Progenitor cell of endocrine pancreas (in vitro differentiated cells): ENCODE results near the gene HSPB9. TPM values are rescaled to one million over a fixed set of nuclear protein-coding genes. Genes with fewer than 3 reads are reported as not detected.
A peak's percentile ranks its signal among the peaks of the same experiment; 100 is the strongest.

ENCODE experiments used
- DNase-seq: peaks from one replicate; pipeline ENCODE4 v3.0.0; 2021; ENCODE audit warnings: low spot score; ENCODE audit not compliant: unreplicated experiment
- H3K27ac Mint-ChIP-seq: 2 replicates; pipeline ENCODE4 v1.8.0; 2021; ENCODE audit warnings: mild to moderate bottlenecking, moderate library complexity, mixed read lengths
- H3K27me3 Mint-ChIP-seq: 2 replicates; pipeline ENCODE4 v1.8.0; 2021; ENCODE audit warnings: mixed read lengths
- H3K36me3 Mint-ChIP-seq: 2 replicates; pipeline ENCODE4 v1.8.0; 2022; ENCODE audit warnings: mixed read lengths; ENCODE audit not compliant: insufficient read depth
- H3K4me1 Mint-ChIP-seq: 2 replicates; pipeline ENCODE4 v1.8.0; 2021; ENCODE audit warnings: low read depth, mixed read lengths
- H3K4me3 Mint-ChIP-seq: 2 replicates; pipeline ENCODE4 v1.8.0; 2021; ENCODE audit warnings: low read depth, mild to moderate bottlenecking, moderate library complexity, mixed read lengths
- H3K9me3 Mint-ChIP-seq: 2 replicates; pipeline ENCODE4 v1.8.0; 2021; ENCODE audit warnings: low read depth, mixed read lengths
- total RNA-seq: library from RNA; stranded (reverse); gene quantifications from 2 replicates; pipeline ENCODE4 v1.2.1, GENCODE V29; 2021
- TF ChIP-seq, protein P1 (sequence below): fragments of 200-600 bp; sonication (generic); IDR thresholded peaks from one replicate; pipeline ENCODE4 v1.5.0; 2021; ENCODE audit warnings: antibody characterized with exemption, mild to moderate bottlenecking; ENCODE audit not compliant: unreplicated experiment

Gene HSPB9
- total RNA-seq, 1 donor from 2014 or later = not detected

DNA sequence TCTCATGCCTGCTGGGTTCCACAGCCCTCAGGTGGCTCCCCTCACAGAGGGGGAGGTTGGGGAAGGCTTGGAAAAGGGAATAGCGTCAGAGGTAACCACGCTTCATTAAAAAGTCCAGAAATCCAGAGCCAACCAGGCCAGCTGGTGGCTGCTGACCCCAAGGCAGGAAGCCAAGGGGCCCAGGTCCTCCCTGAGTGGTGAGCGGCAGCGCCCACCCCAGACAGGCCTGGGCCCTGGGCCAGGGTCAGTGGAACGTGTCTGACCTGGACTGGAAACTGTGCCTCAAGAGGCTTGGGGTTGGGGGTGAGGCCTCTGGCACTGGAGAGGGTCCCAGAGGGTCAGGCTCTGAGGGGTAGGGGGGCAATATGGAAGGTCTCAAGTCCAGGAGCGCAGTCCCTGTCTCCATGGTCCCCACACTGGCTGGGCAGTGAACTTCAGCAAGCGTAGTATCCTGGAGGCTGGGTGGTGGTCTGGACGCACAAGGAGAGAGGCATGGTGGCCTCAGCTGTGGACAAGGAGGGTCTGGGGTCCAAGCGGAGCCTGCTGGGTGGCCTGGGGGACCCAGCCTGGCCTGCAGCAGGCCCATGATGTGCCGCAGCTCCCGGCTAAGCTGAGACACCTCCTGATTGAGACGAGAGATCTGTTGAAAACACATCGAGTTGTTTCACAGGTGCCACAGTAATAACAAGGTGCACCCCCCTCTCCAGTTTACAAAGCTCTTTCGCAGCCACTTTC lies 37.4 kb downstream of the HSPB9 start:
- Mint-ChIP-seq H3K9me3 (no peaks in the 10 kb centered on the region), H3K4me1 (peaks cover 4% of the 10 kb centered on the region), H3K27me3 (peaks cover 3% of the 10 kb centered on the region), H3K27ac (no peak overlapping the region), H3K4me3 (no peak overlapping the region), H3K36me3 (no peaks in the 10 kb centered on the region)
- TF ChIP-seq, protein P1, sequence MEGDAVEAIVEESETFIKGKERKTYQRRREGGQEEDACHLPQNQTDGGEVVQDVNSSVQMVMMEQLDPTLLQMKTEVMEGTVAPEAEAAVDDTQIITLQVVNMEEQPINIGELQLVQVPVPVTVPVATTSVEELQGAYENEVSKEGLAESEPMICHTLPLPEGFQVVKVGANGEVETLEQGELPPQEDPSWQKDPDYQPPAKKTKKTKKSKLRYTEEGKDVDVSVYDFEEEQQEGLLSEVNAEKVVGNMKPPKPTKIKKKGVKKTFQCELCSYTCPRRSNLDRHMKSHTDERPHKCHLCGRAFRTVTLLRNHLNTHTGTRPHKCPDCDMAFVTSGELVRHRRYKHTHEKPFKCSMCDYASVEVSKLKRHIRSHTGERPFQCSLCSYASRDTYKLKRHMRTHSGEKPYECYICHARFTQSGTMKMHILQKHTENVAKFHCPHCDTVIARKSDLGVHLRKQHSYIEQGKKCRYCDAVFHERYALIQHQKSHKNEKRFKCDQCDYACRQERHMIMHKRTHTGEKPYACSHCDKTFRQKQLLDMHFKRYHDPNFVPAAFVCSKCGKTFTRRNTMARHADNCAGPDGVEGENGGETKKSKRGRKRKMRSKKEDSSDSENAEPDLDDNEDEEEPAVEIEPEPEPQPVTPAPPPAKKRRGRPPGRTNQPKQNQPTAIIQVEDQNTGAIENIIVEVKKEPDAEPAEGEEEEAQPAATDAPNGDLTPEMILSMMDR = no peak
- no peak for DNase-seq

DNA sequence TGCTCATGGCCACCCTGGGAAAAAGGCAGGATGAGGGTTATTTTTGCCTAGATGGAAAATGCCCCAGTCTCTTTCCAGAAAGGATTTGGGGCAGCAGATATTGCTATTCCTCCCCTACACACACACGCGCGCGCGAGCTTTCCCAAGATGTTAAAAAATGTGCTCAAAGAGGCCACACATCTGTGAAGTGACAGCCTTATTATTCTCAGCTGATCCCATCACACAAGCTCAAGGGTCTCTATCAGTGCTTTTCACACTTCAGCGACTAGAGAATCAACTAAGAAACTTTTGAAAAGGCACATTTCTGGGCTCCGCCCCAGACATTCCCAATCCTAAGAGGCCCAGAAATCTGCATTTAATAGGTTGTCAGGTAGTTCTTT lies 37.9 kb downstream of the HSPB9 start:
- TF ChIP-seq, protein P1 = no peak
- no peak for DNase-seq
- Mint-ChIP-seq H3K27me3 (peaks cover 4% of the 10 kb centered on the region), H3K36me3 (no peaks in the 10 kb centered on the region), H3K4me3 (no peak overlapping the region), H3K27ac (no peak overlapping the region), H3K9me3 (no peaks in the 10 kb centered on the region), H3K4me1 (peaks cover 4% of the 10 kb centered on the region)

DNA sequence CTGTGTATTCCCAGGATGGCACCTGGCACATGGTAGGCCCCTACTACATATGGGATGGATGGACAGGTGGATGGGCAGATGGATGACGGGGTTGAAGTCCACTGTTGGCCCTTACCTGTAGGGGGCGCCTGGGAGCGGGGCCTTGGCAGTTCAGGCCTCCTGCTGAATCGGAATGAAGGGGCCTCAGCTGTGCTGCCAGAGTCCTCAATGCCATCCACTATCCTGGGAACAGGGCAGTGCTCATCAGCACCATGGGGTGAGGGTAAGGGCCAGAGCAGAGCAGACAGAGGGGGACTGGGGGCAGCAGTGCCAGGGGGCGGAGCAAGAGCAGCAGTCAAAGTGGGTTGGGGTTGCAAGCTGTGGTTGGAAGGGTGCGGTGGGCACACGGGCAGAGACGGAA lies 40.5 kb downstream of the HSPB9 start:
- Mint-ChIP-seq H3K4me1 (no peaks in the 10 kb centered on the region), H3K27ac (no peak overlapping the region), H3K36me3 (no peaks in the 10 kb centered on the region), H3K27me3 (peaks cover 7% of the 10 kb centered on the region), H3K9me3 (no peaks in the 10 kb centered on the region), H3K4me3 (no peak overlapping the region)
- TF ChIP-seq, protein P1 = peak; percentile 46
- no peak for DNase-seq

DNA sequence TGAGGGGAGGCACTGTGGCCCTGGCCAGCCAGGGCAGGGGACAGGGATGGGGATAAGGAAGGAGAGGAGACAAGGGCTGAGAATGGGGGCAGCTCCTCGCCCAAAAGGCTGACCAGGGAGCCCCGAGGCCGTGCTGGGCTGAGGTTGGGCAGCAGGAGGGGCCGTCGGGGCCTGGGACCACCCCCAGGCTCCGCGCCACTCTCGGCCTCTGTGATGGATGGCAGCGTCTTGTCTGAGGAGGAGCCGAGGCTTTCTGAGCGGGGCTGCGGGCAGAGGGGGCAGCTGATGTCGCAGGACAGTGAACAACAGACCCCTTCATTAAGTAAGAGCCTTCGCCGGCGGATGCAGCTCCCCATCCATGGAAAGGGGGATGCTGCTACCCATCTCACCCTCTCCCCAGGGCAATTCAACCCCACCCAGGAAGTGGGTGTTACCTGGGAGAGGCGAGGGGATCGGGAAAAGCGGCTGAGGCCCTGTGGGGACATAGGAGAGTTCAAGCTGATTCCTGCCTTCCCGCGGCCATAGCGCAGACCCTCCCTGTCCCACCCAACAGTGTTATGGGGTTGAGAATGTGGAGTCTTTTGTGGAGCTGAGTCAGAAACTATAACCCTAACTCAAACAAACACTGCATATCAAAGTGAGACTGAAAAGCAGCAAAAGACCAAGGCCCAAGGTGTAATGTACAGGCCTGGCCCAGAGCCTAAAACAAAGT lies 41.2 kb downstream of the HSPB9 start:
- TF ChIP-seq, protein P1 = no peak
- no peak for DNase-seq
- H3K4me3 Mint-ChIP-seq = no peak overlapping the region
- peaks cover 7% of the 10 kb centered on the region for H3K27me3 Mint-ChIP-seq
- H3K27ac Mint-ChIP-seq = no peak overlapping the region
- H3K9me3 Mint-ChIP-seq = no peaks in the 10 kb centered on the region
- no peaks in the 10 kb centered on the region for H3K4me1 Mint-ChIP-seq
- no peaks in the 10 kb centered on the region for H3K36me3 Mint-ChIP-seq

DNA sequence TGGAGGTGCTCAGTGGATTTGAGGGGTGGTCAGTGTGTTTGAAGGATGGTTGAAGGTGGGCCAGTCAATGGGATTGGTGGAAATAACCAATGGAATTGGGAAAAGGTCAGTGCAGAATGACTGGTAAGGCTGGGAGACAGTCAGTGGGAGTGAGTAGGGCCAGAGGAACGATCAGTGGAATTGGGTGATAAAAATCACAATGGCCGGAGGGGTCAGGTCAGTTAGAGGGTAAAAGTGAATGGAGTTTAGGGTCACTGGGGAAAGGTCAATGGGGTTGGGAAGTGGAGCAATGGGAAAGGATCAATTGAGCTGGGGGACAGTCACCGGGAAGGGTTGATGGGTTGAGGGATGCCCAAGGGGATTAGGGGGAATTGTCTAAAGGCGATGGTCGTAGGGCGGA lies 43.1 kb downstream of the HSPB9 start:
- no peak overlapping the region for H3K27ac Mint-ChIP-seq
- H3K4me3 Mint-ChIP-seq = no peak overlapping the region
- DNase-seq = no peak
- H3K27me3 Mint-ChIP-seq = peaks cover 12% of the 10 kb centered on the region
- H3K4me1 Mint-ChIP-seq = no peaks in the 10 kb centered on the region
- TF ChIP-seq, protein P1 = no peak
- no peaks in the 10 kb centered on the region for H3K9me3 Mint-ChIP-seq
- no peaks in the 10 kb centered on the region for H3K36me3 Mint-ChIP-seq
